H9 (cell line): ENCODE results near the gene HYI. TPM values are rescaled to one million over a fixed set of nuclear protein-coding genes. Genes with fewer than 3 reads are reported as not detected.

Experiments
- DNase-seq: peaks from one replicate; pipeline ENCODE4 v3.0.0-alpha.2; 2017
- H2AFZ ChIP-seq: one replicate; pipeline ENCODE4 v1.6.1; 2013; ENCODE audit warnings: mild to moderate bottlenecking, low read length, control low read depth, moderate library complexity
- H2AK5ac ChIP-seq: 2 replicates; pipeline ENCODE4 v1.6.1; 2013; ENCODE audit warnings: low read length, control low read depth, mixed read lengths; ENCODE audit not compliant: insufficient read length
- H2BK120ac ChIP-seq: one replicate; pipeline ENCODE4 v1.6.1; 2013; ENCODE audit warnings: low read depth, mild to moderate bottlenecking, low read length, control low read depth, inconsistent platforms; ENCODE audit not compliant: poor library complexity, severe bottlenecking
- H2BK12ac ChIP-seq: 2 replicates; pipeline ENCODE4 v1.6.1; 2013; ENCODE audit warnings: low read length, control low read depth, mixed read lengths, low read depth; ENCODE audit not compliant: insufficient read length
- H2BK15ac ChIP-seq: 2 replicates; pipeline ENCODE4 v1.6.1; 2013; ENCODE audit warnings: low read depth, low read length, control low read depth
- H2BK20ac ChIP-seq: one replicate; pipeline ENCODE4 v1.6.1; 2013; ENCODE audit warnings: low read depth, mild to moderate bottlenecking, low read length, control low read depth, inconsistent platforms; ENCODE audit not compliant: poor library complexity, severe bottlenecking
- H2BK5ac ChIP-seq: 2 replicates; pipeline ENCODE4 v1.6.1; 2013; ENCODE audit warnings: low read length, control low read depth, mixed read lengths; ENCODE audit not compliant: insufficient read length
- H3K14ac ChIP-seq: 2 replicates; pipeline ENCODE4 v1.6.1; 2013; ENCODE audit warnings: low read length, control low read depth; ENCODE audit not compliant: insufficient read depth
- H3K18ac ChIP-seq: 2 replicates; pipeline ENCODE4 v1.6.1; 2013; ENCODE audit warnings: low read depth, mild to moderate bottlenecking, mixed read lengths, low read length, control low read depth; ENCODE audit not compliant: insufficient read length
- H3K23ac ChIP-seq: 2 replicates; pipeline ENCODE4 v1.6.1; 2013; ENCODE audit warnings: low read length, control low read depth, mixed read lengths, low read depth; ENCODE audit not compliant: insufficient read length
- H3K23me2 ChIP-seq: 2 replicates; pipeline ENCODE4 v1.6.1; 2013; ENCODE audit warnings: low read depth, mild to moderate bottlenecking, mixed read lengths, low read length, control low read depth; ENCODE audit not compliant: insufficient read length, poor library complexity, severe bottlenecking
- H3K27ac ChIP-seq: 2 replicates; pipeline ENCODE4 v1.5.1; 2013; ENCODE audit warnings: low read length, control low read depth, mixed read lengths, low read depth; ENCODE audit not compliant: insufficient read length
- H3K27me3 ChIP-seq: 2 replicates; pipeline ENCODE4 v1.6.1; 2013; ENCODE audit warnings: low read length, control low read depth, inconsistent platforms; ENCODE audit not compliant: insufficient read depth
- H3K4ac ChIP-seq: 2 replicates; pipeline ENCODE4 v1.6.1; 2013; ENCODE audit warnings: low read depth, mild to moderate bottlenecking, control low read depth, inconsistent platforms, low read length, moderate library complexity
- H3K4me1 ChIP-seq: 2 replicates; pipeline ENCODE4 v1.6.1; 2013; ENCODE audit warnings: low read length, control low read depth, inconsistent platforms; ENCODE audit not compliant: insufficient read depth
- H3K4me2 ChIP-seq: 2 replicates; pipeline ENCODE4 v1.6.1; 2013; ENCODE audit warnings: low read length, control low read depth, mixed read lengths; ENCODE audit not compliant: insufficient read length, insufficient read depth
- H3K56ac ChIP-seq: 2 replicates; pipeline ENCODE4 v1.6.1; 2013; ENCODE audit warnings: low read depth, mild to moderate bottlenecking, mixed read lengths, low read length, control low read depth; ENCODE audit not compliant: insufficient read length
- H3K79me1 ChIP-seq: 2 replicates; pipeline ENCODE4 v1.6.1; 2013; ENCODE audit warnings: low read depth, mild to moderate bottlenecking, moderate library complexity, low read length, control low read depth, inconsistent platforms; ENCODE audit not compliant: insufficient read depth, poor library complexity, severe bottlenecking
- H3K79me2 ChIP-seq: 2 replicates; pipeline ENCODE4 v1.6.1; 2013; ENCODE audit warnings: low read length, control low read depth, inconsistent platforms; ENCODE audit not compliant: insufficient read depth
- H3K9ac ChIP-seq: 2 replicates; pipeline ENCODE4 v1.6.1; 2013; ENCODE audit warnings: low read length, control low read depth, mixed read lengths; ENCODE audit not compliant: insufficient read length; ENCODE audit errors: extremely low read depth
- H3K9me3 ChIP-seq: one replicate; pipeline ENCODE4 v1.6.1; 2013; ENCODE audit warnings: low read depth, low read length, inconsistent platforms; ENCODE audit not compliant: control insufficient read depth
- H3T11ph ChIP-seq: one replicate; pipeline ENCODE4 v1.6.1; 2013; ENCODE audit warnings: mild to moderate bottlenecking, low read length, control low read depth, inconsistent platforms
- H4K20me1 ChIP-seq: one replicate; pipeline ENCODE4 v1.6.1; 2013; ENCODE audit not compliant: control insufficient read depth, insufficient read length, insufficient read depth
- H4K5ac ChIP-seq: 2 replicates; pipeline ENCODE4 v1.6.1; 2013; ENCODE audit warnings: low read depth, mild to moderate bottlenecking, mixed read lengths, low read length, control low read depth; ENCODE audit not compliant: insufficient read length
- H4K8ac ChIP-seq: replicated peaks from 2 replicates; pipeline ENCODE4 v1.6.1; 2013; ENCODE audit warnings: low read length, control low read depth, mixed read lengths, low read depth; ENCODE audit not compliant: insufficient read length
- H4K91ac ChIP-seq: 2 replicates; pipeline ENCODE4 v1.6.1; 2013; ENCODE audit warnings: low read depth, mild to moderate bottlenecking, moderate library complexity, mixed read lengths, low read length, control low read depth; ENCODE audit not compliant: insufficient read length
- H3K27ac Mint-ChIP-seq, 3 experiments: 2 replicates in 2 of 3; 3 replicates in 1 of 3; pipeline ENCODE4 v1.8.0; 2020 to 2021; ENCODE audit warnings: mixed read lengths in 3 of 3, mild to moderate bottlenecking in 1 of 3, moderate library complexity in 1 of 3
- H3K27me3 Mint-ChIP-seq: 2 replicates; pipeline ENCODE4 v1.8.0; 2021; ENCODE audit warnings: low read depth, mild to moderate bottlenecking, moderate library complexity, mixed read lengths
- H3K36me3 Mint-ChIP-seq, 3 experiments: 2 replicates in 2 of 3; 3 replicates in 1 of 3; pipeline ENCODE4 v1.8.0; 2020 to 2021; ENCODE audit warnings: low read depth in 3 of 3, mixed read lengths in 3 of 3; ENCODE audit not compliant: insufficient read depth in 1 of 3
- H3K4me1 Mint-ChIP-seq, 2 experiments: 2 replicates each; pipeline ENCODE4 v1.8.0; 2020; ENCODE audit warnings: mixed read lengths in 2 of 2
- H3K4me3 Mint-ChIP-seq, 2 experiments: 2 replicates in 1 of 2; 3 replicates in 1 of 2; pipeline ENCODE4 v1.8.0; 2020 to 2021; ENCODE audit warnings: mild to moderate bottlenecking in 2 of 2, mixed read lengths in 2 of 2, moderate library complexity in 1 of 2
- H3K9me3 Mint-ChIP-seq, 2 experiments: 2 replicates in 1 of 2; 3 replicates in 1 of 2; pipeline ENCODE4 v1.8.0; 2020; ENCODE audit warnings: mild to moderate bottlenecking in 2 of 2, mixed read lengths in 2 of 2, moderate library complexity in 1 of 2
- WGBS: extraction: QIAGEN DNeasy Blood & Tissue Kit; methylation state at CpG from one replicate; pipeline ENCODE4 v1.1.7; 2013; ENCODE audit warnings: missing lambda C conversion rate, low lambda C conversion rate, mixed read lengths; ENCODE audit not compliant: insufficient read length; ENCODE audit errors: extremely low coverage; 5-methylcytosine and 5-hydroxymethylcytosine counted together
- total RNA-seq: library from RNA; stranded (reverse); gene quantifications from 2 replicates; pipeline ENCODE4 v1.2.1, GENCODE V29; 2021
- TF ChIP-seq, protein P1 (sequence below): fragments of 200-600 bp; sonication (generic); conservative IDR thresholded peaks from 3 replicates; pipeline ENCODE4 v1.8.0; 2021; ENCODE audit warnings: antibody characterized with exemption, mild to moderate bottlenecking

Gene HYI
- total RNA-seq, 1 experiment from 2014 or later = 16.1 TPM

DNA sequence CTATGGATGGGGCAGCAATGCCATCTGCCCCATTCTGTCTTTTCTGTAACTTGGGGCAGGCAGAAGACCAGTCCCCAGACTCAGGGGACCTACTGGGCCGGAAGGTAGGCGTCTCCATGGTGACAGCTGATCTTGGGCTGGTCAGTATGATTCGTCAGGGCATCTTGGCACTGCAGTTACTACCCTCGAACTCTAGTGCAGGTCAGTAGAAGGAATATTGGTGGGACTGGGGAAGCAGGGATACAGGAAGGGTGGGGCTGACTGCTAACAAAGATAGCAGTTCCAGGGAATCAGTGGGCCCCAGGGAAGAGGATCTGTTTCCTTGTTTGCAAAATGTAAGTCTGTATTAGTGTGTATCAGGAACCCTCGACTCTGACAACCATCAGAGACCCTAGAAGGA, 37.8 kb downstream of the HYI start:
- no peak overlapping the region for H3K18ac ChIP-seq
- H3K9me3 ChIP-seq = no peaks in the 10 kb centered on the region
- H3K23me2 ChIP-seq = no peaks in the 10 kb centered on the region
- no peak overlapping the region for H4K5ac ChIP-seq
- H3K4me2 ChIP-seq = no peak overlapping the region
- H3K23ac ChIP-seq = no peak overlapping the region
- no peak overlapping the region for H3K9ac ChIP-seq
- no peak for DNase-seq
- no peaks in the 10 kb centered on the region for H3K79me2 ChIP-seq
- no peak overlapping the region for H3K56ac ChIP-seq
- H4K20me1 ChIP-seq = no peaks in the 10 kb centered on the region
- no peaks in the 10 kb centered on the region for H3K27me3 ChIP-seq
- TF ChIP-seq, protein P1, sequence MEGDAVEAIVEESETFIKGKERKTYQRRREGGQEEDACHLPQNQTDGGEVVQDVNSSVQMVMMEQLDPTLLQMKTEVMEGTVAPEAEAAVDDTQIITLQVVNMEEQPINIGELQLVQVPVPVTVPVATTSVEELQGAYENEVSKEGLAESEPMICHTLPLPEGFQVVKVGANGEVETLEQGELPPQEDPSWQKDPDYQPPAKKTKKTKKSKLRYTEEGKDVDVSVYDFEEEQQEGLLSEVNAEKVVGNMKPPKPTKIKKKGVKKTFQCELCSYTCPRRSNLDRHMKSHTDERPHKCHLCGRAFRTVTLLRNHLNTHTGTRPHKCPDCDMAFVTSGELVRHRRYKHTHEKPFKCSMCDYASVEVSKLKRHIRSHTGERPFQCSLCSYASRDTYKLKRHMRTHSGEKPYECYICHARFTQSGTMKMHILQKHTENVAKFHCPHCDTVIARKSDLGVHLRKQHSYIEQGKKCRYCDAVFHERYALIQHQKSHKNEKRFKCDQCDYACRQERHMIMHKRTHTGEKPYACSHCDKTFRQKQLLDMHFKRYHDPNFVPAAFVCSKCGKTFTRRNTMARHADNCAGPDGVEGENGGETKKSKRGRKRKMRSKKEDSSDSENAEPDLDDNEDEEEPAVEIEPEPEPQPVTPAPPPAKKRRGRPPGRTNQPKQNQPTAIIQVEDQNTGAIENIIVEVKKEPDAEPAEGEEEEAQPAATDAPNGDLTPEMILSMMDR = no peak
- H3T11ph ChIP-seq = no peak overlapping the region
- H2AFZ ChIP-seq = no peak overlapping the region
- no CpG with 5 or more reads among the region's 5 CpGs for WGBS
- H3K14ac ChIP-seq = no peak overlapping the region
- no peak overlapping the region for H3K4me3 Mint-ChIP-seq
- no peak overlapping the region for H2BK5ac ChIP-seq
- H3K4me1 ChIP-seq = no peaks in the 10 kb centered on the region
- no peaks in the 10 kb centered on the region for H3K4me1 Mint-ChIP-seq
- H4K8ac ChIP-seq = no peak overlapping the region
- no peak overlapping the region for H2BK120ac ChIP-seq
- no peaks in the 10 kb centered on the region for H3K79me1 ChIP-seq
- no peak overlapping the region for H4K91ac ChIP-seq
- peaks cover 0 to 2% of the 10 kb centered on the region in 2 experiments; a peak in 1 of 5 replicates for H3K9me3 Mint-ChIP-seq
- H2BK12ac ChIP-seq = no peak overlapping the region
- H2BK15ac ChIP-seq = no peak overlapping the region
- H3K27me3 Mint-ChIP-seq = no peaks in the 10 kb centered on the region
- no peak overlapping the region for H3K27ac ChIP-seq
- H3K27ac Mint-ChIP-seq = no peak overlapping the region
- H2BK20ac ChIP-seq = no peak overlapping the region
- H2AK5ac ChIP-seq = no peak overlapping the region
- H3K4ac ChIP-seq = no peak overlapping the region
- H3K36me3 Mint-ChIP-seq = peaks cover 4 to 17% (median 9%) of the 10 kb centered on the region in 3 experiments; a peak in 6 of 7 replicates
